GM21619 (cell line): ENCODE measurements around the gene LRRC47.
"Not testable (repeated sequence)": the region's sequence is repeated elsewhere in the genome, so short reads cannot be mapped to it uniquely, and the experiment has no call there.

Experiments
- ATAC-seq: cut with Tn5 transposase; IDR thresholded peaks from one replicate; pipeline ENCODE4 v1.9.1; 2021; ENCODE audit not compliant: unreplicated experiment

Gene LRRC47

DNA sequence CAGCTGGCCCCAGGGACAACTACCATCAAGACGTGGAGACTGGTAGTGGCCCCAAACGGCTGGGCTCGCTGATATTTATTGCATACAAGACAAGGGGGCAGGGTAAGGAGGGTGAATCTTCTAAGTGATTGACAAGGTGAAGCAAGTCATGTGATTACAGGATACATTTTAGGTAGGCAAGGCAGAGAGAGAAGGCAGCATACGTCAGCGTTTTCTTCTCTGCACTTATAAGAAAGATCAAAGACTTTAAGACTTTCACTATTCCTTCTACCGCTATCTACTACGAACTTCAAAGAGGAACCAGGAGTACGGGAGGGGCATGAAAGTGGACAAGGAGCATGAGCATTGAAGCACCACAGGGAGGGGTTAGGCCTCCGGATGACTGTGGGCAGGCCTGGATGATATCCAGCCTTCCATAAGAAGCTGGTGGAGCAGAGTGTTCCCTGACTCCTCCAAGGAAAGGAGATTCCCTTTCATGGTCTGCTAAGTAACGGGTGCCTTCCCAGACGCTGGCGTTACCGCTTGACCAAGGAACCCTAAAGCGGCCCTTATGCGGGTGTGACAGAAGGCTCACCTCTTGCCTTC, 47.9 kb downstream of the LRRC47 start:
- ATAC-seq: not testable (repeated sequence)

DNA sequence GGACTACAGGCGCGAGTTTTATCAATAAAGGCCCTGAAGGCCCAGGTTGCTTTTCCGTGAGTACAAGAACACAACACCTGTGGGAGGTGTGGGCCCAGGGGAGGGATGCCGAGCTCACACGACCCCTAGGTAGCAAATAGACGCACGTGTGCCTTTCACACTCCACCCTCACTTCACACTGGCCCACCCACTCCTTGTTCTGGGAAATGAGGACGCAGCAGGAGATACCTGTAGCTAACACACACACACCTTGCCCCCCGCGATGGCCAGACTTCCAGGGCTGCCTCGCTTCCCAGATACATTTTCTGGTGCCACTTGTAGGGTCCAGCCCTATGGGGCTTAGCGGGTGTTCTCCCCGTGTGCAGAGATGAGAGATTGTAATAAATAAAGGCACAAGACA, 48.4 kb downstream of the LRRC47 start:
- no peak for ATAC-seq

GRCh38 chr1:3747522-3747848, 48.8 kb downstream of the LRRC47 start:
- no peak for ATAC-seq

GRCh38 chr1:3746830-3747521, 49.3 kb downstream of the LRRC47 start:
- peak; percentile 86 for ATAC-seq

DNA sequence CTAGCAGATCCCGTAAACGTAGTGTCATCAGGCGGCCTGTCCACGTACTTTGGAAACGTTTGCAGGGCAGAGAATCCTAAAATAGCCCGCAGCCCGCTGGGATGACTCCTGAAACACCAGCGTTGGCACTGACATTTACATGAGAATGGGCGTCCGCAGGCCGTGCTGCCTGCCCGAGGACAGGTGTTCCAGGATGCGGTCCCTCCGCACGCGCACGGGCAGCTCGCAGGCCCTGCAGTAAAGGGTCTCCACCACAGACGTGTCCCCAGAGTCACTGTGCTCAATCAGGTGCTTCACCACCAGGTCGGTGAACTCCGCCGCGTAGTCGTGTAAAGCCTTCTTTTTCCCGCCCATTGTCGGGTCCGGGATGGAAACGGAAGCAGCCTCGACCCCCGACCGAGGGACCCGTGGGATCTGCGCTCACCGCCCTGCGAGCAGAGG, 49.9 kb downstream of the LRRC47 start:
- ATAC-seq: no peak

DNA sequence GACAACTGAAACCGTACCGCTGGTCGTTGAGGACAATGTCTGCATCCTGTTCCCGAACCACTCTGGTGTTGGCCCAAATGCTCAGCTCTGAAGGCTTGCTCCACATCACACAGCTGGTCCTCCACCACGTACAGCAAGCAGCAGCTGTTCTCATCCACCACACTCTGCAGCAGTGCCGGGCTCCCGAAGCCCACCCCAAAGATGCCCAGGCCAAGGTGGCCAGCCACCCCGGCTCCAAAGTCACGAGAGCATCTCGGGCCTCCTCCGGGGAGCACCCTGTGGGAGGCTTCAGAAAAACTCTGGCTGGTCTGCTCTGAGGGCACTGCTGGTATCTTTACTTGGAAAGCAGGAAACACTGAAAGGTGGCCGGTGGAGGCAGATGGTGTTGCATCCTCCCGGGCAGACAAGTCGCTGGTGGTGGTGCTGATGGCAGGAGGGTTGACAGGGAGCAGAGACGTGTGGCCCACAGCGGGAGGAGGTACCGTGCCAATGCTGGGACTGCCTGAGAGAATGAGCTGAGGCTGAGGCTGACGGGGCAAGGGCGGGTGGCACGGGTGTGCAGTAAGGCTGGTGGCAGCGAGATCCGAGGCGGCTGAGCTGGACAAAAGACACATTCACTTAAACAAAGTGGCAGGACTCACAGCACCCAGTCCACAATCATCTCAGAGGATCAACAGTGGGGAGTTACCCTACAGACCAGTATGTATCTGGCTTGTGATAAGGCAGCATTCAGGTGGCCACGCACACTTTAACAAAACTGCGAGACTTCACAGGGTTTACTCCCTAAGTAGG, 50.5 kb downstream of the LRRC47 start:
- ATAC-seq: no peak

GRCh38 chr1:3745071-3745470, 51.2 kb downstream of the LRRC47 start:
- no peak for ATAC-seq

GRCh38 chr1:3744646-3745045, 51.7 kb downstream of the LRRC47 start:
- ATAC-seq: no peak

DNA sequence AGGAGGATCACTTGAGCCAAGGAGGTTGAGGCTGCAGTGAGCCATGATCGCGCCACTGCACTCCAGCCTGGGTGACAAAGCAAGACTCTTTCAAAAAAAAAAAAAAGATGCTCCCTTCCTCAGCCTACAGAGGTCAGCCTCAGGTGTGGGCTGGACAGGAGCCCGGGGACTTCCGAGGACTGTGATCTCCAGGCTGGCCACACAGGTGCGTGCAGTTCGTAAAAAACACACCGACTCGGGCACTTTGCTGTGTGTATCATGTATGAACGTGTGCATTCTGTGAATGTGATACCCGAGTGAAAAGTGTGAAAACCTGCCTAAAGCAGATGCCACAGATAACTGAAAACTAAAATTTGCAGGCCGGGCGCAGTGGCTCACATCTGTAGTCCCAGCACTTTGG, 52.5 kb downstream of the LRRC47 start:
- ATAC-seq: no peak

DNA sequence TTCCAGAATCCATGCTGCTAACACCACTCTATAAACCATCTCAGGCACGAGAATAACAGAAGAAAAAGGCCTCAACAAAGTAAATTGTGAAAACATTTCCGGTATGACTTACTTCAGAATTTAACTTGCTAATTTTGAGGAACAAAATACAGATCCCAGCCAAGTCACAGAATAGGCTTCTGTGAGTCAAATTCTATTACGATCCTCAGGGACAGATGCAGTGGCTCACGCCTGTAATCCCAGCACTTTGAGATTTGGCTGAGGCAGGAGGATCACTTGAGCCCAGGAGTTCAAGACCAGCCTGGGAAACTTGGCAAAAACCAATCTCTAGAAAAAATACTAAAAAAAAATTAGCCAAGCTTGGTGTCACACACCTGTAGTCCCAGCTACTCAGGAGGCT, 52.9 kb downstream of the LRRC47 start:
- ATAC-seq: no peak

DNA sequence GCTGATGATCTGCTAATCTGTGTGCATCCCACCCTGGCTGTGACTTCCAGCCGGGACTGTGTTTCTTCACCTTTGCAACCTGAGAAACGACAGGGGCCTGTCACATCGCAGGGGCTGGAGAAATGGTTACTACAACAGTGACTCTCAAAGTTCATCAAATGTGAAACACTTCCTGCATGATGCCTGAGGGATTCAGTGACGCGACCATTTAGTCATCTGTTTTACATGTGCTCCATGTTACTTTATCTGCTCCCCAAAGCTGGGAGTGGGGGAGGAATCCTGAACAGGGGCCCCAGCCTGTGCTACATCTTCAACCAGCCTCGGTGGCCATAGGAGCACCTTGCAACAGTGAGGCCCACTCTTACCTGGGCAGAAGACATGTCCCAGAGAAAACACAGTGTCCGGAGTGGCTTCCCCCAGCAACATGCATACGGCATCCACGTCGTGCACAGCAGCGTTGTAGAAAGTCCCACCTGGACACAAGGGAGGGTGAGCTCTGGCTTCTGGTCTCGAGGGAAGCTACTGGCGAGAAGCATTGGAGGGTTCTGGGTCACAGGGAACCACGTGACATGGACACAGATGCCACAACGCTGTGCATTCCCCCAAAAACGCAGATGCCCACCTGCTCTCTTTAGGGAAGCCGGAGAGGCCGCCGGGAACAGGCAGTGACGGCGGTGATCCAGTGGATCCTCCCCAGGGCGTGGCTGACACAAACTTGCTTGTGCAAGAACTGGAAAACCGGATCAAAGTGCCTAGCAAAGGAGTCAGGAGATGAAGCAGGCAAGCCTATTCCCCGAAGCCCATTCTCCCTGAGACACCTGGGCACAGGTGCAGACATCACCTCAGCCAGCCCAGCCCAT, 53.6 kb downstream of the LRRC47 start:
- ATAC-seq: no peak

DNA sequence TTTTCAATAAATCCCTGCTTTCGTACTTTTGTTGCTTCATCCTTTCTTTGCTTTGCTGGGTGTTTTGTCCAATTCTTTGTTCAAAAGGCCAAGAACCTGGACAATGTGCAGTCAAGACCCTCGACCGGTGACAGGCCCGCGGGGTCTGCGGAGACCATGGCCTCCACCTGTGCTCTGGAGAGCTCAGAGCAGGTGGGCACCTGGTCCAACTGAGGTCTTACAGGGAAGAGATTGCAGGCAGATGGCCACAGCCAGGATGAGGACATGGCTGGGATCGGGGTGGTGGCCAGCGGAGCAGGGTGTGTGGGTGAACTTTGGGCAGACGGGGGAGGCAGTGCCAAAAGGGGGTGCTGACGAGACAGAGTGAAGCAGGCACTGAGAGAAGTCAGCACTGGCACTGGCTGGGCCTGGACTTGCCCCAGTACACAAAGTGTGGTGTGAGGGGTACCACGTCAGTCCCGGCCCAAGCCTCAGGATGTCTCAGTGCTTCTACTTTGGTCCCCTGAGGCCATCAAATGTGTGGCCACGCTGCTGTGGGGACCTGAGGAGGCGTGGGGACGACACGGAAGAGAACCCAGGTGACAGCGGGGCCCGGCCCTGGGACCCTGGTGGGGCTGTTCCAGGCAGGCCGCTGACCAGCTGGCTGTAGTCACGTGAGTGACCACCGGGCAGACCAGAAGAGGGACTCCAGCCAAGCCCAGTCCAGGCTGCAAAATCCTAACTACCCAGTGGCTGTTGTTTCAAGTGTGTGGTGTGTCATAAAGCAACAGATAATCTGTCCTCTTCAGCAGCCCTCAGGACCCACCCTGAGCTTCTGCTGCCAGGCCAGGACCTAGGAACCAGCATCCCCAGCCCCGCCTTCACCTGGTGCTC, 54.5 kb downstream of the LRRC47 start:
- ATAC-seq: no peak

- ATAC-seq: no peak
Observed at GRCh38 chr1:3740752-3741151, 55.5 kb downstream of the LRRC47 start.

- no peak for ATAC-seq
Observed at GRCh38 chr1:3740042-3740441, 56.3 kb downstream of the LRRC47 start.

GRCh38 chr1:3738943-3739342, 57.4 kb downstream of the LRRC47 start:
- ATAC-seq: no peak

GRCh38 chr1:3736708-3737107, 59.6 kb downstream of the LRRC47 start:
- ATAC-seq: no peak

- ATAC-seq: no peak
Observed at GRCh38 chr1:3736131-3736561, 60.2 kb downstream of the LRRC47 start.

GRCh38 chr1:3735688-3736087, 60.6 kb downstream of the LRRC47 start:
- ATAC-seq: no peak

GRCh38 chr1:3735027-3735681, 61.1 kb downstream of the LRRC47 start:
- no peak for ATAC-seq

DNA sequence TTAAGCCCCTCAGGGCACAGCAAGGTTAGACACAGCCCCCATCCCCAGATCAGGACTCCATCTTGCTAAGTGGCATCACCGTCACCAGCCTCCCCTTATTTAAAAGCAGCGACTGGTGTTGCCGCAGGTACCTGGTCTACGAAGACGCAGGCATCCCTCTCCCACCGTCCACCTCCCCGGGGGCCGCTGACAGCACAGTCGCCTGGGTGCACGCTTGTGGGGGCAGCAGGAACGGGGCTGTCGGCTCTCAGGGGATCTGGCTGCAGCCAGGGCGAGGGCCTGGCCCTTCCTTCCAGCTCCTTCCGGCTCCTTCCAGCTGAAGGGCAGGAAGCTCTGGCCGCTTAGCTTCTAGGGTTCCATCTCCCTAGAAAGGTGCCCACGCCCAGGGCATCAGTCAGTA, 61.7 kb downstream of the LRRC47 start:
- ATAC-seq: no peak
